Esophagus squamous epithelium (tissue), 4 donors: Measurements from ENCODE around the gene PARP9.

Source experiments
- POLR2A ChIP-seq, 4 donors: fragments of 450-650 bp; IDR thresholded peaks; one replicate each; pipeline ENCODE4 v1.6.1; 2017; ENCODE audit warnings: antibody characterized with exemption in 4 of 4, mild to moderate bottlenecking in 4 of 4, moderate library complexity in 3 of 4
- TF ChIP-seq, protein P1 (sequence below), 6 experiments: fragments of 450-650 bp in 4 of 6; fragments of 200-600 bp in 2 of 6; sonication (generic) in 2 of 6; IDR thresholded peaks; one replicate each; pipeline ENCODE4 v1.5.1; 2016 to 2019; ENCODE audit warnings: antibody characterized with exemption in 6 of 6, mild to moderate bottlenecking in 4 of 6, moderate library complexity in 4 of 6

DNA sequence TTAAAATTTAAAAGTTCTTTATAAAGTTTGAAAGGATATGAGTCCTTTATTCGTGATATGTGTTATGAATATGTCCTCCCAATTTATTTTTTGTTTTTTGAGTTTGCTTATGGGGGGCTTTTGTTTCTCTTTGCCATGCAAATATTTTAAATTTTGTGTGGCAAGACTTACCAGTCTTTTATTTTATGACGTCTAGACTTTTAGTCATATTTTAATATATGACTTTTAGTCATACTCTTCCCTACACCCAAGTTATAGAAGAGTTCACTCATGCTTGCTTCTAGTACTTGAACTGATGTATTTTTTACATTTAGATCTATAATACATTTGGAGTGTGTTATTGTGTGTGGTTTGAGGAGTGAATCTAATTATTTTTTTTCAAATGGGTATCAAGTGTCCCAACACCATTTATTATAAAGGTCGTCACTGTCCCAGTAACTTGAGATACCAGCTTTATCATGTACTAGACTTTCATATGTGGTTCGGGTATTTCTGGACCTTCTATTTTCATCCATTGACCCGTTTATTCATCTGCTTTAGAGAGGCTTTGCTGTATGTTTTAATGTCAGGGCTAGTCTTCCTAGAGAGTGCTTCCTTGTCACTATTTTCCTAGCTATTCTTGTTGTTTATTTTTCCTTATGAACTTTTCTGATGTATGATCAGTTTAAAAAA lies 14.1 kb upstream of the PARP9 start:
- TF ChIP-seq, protein P1, sequence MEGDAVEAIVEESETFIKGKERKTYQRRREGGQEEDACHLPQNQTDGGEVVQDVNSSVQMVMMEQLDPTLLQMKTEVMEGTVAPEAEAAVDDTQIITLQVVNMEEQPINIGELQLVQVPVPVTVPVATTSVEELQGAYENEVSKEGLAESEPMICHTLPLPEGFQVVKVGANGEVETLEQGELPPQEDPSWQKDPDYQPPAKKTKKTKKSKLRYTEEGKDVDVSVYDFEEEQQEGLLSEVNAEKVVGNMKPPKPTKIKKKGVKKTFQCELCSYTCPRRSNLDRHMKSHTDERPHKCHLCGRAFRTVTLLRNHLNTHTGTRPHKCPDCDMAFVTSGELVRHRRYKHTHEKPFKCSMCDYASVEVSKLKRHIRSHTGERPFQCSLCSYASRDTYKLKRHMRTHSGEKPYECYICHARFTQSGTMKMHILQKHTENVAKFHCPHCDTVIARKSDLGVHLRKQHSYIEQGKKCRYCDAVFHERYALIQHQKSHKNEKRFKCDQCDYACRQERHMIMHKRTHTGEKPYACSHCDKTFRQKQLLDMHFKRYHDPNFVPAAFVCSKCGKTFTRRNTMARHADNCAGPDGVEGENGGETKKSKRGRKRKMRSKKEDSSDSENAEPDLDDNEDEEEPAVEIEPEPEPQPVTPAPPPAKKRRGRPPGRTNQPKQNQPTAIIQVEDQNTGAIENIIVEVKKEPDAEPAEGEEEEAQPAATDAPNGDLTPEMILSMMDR (IDR thresholded peaks at IDR 0.05) = no peak
- no peak for TF ChIP-seq POLR2A (IDR thresholded peaks at IDR 0.05)
